Stimulated activated CD8-positive, alpha-beta memory T cell treated with anti-CD3 and anti-CD28 coated beads, Interleukin-15, amount 100 ng/mL, for 1 hour (primary cell): Measurements from ENCODE around the gene UCHL5.

Experiments used
- DNase-seq: peaks from one replicate; pipeline ENCODE4 v3.0.0-alpha.2; 2020; ENCODE audit warnings: low read depth

The UCHL5 gene

GRCh38 chr1:192967211-192967877 lies 91.8 kb downstream of the UCHL5 start:
- DNase-seq, result no peak

GRCh38 chr1:192966073-192966472 lies 93.1 kb downstream of the UCHL5 start:
- no peak for DNase-seq

- DNase-seq, result no peak
These were observed 96.3 kb downstream of the UCHL5 start for GRCh38 chr1:192962901-192963300.
